Measurements from ENCODE around the gene GRID1. TPM values are rescaled to one million over a fixed set of nuclear protein-coding genes. Genes with fewer than 3 reads are reported as not detected.
"Not testable (repeated sequence)": the region's sequence is repeated elsewhere in the genome, so short reads cannot be mapped to it uniquely, and the experiment has no call there.

GRID1 gene
- total RNA-seq, 1 experiment from 2014 or later: 0.37 TPM

- no peak for TF ChIP-seq PRRX2 (CRISPR knock-in tag; IDR thresholded peaks at IDR 0.05)
- TF ChIP-seq, protein P1, sequence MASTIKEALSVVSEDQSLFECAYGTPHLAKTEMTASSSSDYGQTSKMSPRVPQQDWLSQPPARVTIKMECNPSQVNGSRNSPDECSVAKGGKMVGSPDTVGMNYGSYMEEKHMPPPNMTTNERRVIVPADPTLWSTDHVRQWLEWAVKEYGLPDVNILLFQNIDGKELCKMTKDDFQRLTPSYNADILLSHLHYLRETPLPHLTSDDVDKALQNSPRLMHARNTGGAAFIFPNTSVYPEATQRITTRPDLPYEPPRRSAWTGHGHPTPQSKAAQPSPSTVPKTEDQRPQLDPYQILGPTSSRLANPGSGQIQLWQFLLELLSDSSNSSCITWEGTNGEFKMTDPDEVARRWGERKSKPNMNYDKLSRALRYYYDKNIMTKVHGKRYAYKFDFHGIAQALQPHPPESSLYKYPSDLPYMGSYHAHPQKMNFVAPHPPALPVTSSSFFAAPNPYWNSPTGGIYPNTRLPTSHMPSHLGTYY (CRISPR knock-in tag; IDR thresholded peaks at IDR 0.05): no peak
- TF ChIP-seq, protein P2, sequence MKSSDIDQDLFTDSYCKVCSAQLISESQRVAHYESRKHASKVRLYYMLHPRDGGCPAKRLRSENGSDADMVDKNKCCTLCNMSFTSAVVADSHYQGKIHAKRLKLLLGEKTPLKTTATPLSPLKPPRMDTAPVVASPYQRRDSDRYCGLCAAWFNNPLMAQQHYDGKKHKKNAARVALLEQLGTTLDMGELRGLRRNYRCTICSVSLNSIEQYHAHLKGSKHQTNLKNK (CRISPR knock-in tag; IDR thresholded peaks at IDR 0.05): no peak
- no peak for TF ChIP-seq ATF1 (CRISPR knock-in tag; IDR thresholded peaks at IDR 0.05)
- no peak for TF ChIP-seq ZNF532 (CRISPR knock-in tag; IDR thresholded peaks at IDR 0.05; ENCODE audit: borderline replicate concordance)
- Mint-ChIP-seq H3K9me3 (peaks cover 4% of the 10 kb centered on the region), H3K27me3 (ENCODE audit: low read depth) (no peaks in the 10 kb centered on the region), H3K4me1 (no peaks in the 10 kb centered on the region), H3K36me3 (no peaks in the 10 kb centered on the region), H3K27ac (no peak overlapping the region), H3K4me3 (no peak overlapping the region)
- DNase-seq (ENCODE audit: low spot score): no peak
- ATAC-seq: no peak
- CTCF ChIA-PET: no interaction called here
- POLR2A ChIA-PET: no interaction called here
Measured at GRCh38 chr10:85936161-85936560, 430.4 kb downstream of the GRID1 start.

DNA sequence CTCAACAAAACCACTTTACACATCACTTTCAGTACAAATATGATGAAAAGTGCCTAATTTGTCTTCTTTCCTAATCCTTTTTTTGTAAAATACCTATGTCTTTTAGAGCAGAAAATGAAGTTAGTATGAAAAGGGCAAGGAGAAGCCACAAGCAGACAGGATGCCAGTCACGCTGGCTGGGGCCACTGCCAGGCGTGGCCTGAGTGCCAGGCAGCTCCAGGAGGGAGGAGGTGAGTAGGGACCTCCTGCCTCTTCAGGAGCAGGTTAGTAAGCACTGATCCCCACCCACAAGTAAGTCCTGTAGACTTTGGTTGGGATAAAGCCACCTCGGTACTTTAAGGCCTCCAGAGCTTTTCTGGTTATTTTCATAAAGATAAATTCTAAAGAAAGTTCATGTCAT lies 432.0 kb downstream of the GRID1 start:
- Mint-ChIP-seq H3K27ac (no peak overlapping the region), H3K4me1 (no peaks in the 10 kb centered on the region), H3K9me3 (peaks cover 3% of the 10 kb centered on the region), H3K4me3 (no peak overlapping the region), H3K36me3 (no peaks in the 10 kb centered on the region), H3K27me3 (ENCODE audit: low read depth) (no peaks in the 10 kb centered on the region)
- ChIA-PET CTCF (no interaction called here), POLR2A (no interaction called here)
- no peak for TF ChIP-seq ZNF396 (CRISPR knock-in tag; IDR thresholded peaks at IDR 0.05; ENCODE audit: borderline replicate concordance)
- TF ChIP-seq ZNF219 (CRISPR knock-in tag; IDR thresholded peaks at IDR 0.05; ENCODE audit: borderline replicate concordance): no peak
- TF ChIP-seq TP53 (CRISPR knock-in tag; IDR thresholded peaks at IDR 0.05): no peak
- no peak for TF ChIP-seq IRF2 (CRISPR knock-in tag; IDR thresholded peaks at IDR 0.05; ENCODE audit: borderline replicate concordance, low read depth)
- ATAC-seq: no peak
- no peak for DNase-seq (ENCODE audit: low spot score)

GRCh38 chr10:85929993-85930392 lies 436.6 kb downstream of the GRID1 start:
- H3K9me3 Mint-ChIP-seq; H3K27ac Mint-ChIP-seq; H3K27me3 Mint-ChIP-seq (ENCODE audit: low read depth); POLR2A ChIA-PET; H3K4me1 Mint-ChIP-seq; DNase-seq (ENCODE audit: low spot score); H3K36me3 Mint-ChIP-seq; H3K4me3 Mint-ChIP-seq; ATAC-seq; CTCF ChIA-PET: not testable (repeated sequence)

DNA sequence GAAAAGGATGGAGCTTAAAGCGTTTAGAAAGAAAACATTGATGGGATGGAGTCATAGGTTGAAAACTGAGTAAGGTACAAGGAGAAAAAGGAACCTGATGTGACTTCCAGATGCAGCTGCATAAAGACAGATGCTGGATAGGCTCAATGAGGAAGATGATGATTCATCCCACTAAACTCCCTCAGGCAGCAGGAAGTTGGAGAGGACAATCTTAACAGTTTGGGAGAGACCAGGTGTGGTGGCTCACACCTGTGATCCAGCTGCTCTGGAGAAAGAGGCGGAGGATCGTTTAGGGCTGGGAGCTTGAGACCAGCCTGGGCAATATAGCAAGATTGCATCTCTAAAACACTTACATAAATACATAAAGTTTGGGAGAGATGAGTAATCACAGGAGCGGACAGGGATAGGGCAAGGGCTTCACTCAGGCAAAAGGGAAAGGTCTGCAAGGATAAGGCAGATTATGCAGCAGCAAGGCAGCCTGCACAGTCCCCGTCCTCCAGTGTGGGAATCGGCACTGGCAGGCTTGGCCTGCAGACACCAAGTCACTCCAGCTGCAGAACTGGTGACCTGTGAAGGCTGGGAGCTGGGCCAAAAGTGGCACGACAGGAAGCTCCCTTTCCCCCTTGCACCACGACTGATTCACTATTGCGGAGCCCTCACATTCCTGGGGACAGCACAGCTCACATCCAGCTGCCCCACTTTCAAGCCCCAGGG lies 438.5 kb downstream of the GRID1 start:
- H3K27me3 Mint-ChIP-seq (ENCODE audit: low read depth): no peaks in the 10 kb centered on the region
- CTCF ChIA-PET: no interaction called here
- no peak overlapping the region for H3K4me3 Mint-ChIP-seq
- POLR2A ChIA-PET: no interaction called here
- no peaks in the 10 kb centered on the region for H3K9me3 Mint-ChIP-seq
- H3K27ac Mint-ChIP-seq: no peak overlapping the region
- ATAC-seq (no peak), DNase-seq (ENCODE audit: low spot score) (no peak)
- H3K36me3 Mint-ChIP-seq: no peaks in the 10 kb centered on the region
- no peaks in the 10 kb centered on the region for H3K4me1 Mint-ChIP-seq
- TF ChIP-seq ATF2 (CRISPR knock-in tag; IDR thresholded peaks at IDR 0.05; ENCODE audit: borderline replicate concordance, low read depth) (no peak), FOXJ3 (CRISPR knock-in tag; IDR thresholded peaks at IDR 0.05; ENCODE audit: borderline replicate concordance) (no peak), FOXP1 (CRISPR knock-in tag; IDR thresholded peaks at IDR 0.05; ENCODE audit: borderline replicate concordance) (no peak), NR2C2 (CRISPR knock-in tag; IDR thresholded peaks at IDR 0.05) (no peak), CREB1 (CRISPR knock-in tag; IDR thresholded peaks at IDR 0.05) (no peak), HMGA2 (CRISPR knock-in tag; IDR thresholded peaks at IDR 0.05) (no peak), TEAD1 (CRISPR knock-in tag; IDR thresholded peaks at IDR 0.05) (no peak), NFE2L1 (CRISPR knock-in tag; IDR thresholded peaks at IDR 0.05) (no peak)
- TF ChIP-seq, protein P3, sequence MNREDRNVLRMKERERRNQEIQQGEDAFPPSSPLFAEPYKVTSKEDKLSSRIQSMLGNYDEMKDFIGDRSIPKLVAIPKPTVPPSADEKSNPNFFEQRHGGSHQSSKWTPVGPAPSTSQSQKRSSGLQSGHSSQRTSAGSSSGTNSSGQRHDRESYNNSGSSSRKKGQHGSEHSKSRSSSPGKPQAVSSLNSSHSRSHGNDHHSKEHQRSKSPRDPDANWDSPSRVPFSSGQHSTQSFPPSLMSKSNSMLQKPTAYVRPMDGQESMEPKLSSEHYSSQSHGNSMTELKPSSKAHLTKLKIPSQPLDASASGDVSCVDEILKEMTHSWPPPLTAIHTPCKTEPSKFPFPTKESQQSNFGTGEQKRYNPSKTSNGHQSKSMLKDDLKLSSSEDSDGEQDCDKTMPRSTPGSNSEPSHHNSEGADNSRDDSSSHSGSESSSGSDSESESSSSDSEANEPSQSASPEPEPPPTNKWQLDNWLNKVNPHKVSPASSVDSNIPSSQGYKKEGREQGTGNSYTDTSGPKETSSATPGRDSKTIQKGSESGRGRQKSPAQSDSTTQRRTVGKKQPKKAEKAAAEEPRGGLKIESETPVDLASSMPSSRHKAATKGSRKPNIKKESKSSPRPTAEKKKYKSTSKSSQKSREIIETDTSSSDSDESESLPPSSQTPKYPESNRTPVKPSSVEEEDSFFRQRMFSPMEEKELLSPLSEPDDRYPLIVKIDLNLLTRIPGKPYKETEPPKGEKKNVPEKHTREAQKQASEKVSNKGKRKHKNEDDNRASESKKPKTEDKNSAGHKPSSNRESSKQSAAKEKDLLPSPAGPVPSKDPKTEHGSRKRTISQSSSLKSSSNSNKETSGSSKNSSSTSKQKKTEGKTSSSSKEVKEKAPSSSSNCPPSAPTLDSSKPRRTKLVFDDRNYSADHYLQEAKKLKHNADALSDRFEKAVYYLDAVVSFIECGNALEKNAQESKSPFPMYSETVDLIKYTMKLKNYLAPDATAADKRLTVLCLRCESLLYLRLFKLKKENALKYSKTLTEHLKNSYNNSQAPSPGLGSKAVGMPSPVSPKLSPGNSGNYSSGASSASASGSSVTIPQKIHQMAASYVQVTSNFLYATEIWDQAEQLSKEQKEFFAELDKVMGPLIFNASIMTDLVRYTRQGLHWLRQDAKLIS (CRISPR knock-in tag; IDR thresholded peaks at IDR 0.05; ENCODE audit: borderline replicate concordance): no peak

Data from WTC11 (cell line).